Measurements from ENCODE around the gene IFI16.
"Not testable (repeated sequence)": the region's sequence is repeated elsewhere in the genome, so short reads cannot be mapped to it uniquely, and the experiment has no call there.

Gene IFI16

DNA sequence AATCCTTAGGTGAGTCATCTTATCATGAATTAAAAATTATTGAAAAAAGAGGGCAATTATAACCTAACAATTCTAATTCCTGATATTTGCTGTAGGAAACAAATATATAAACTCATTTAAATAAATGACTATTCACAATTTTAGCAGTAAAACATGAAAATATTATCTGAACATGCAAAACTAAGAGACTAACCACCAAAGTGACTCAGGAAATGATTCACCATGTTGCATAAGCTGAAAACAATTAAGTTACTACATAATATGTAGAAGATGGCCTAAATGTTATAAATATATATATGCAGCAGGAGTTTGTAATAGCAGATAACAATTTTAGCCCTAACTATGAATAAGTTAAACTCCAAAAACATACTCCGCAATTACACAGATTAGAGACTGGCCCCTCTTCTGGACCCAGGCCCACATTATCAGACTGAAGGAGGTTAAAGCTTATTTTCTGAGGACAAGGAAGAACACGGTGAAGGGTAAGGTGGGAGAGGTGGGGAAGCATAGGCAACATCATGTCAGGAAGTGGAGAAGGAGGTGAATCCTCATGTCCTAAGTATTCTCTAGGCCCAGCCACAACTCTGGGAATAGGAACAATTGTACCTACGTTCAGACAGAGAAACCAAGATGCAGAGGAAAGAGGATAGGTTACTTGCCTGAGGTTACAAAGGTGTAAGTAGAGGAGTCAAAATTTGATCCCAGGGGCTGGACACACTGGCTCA lies 82.5 kb downstream of the IFI16 start:
- no peak for DNase-seq (ENCODE audit: low read depth in 2 of 2, low spot score in 1 of 2)

GRCh38 chr1:159098596-159098995 lies 88.9 kb downstream of the IFI16 start:
- no peak for DNase-seq (ENCODE audit: low read depth in 2 of 2, low spot score in 1 of 2)

GRCh38 chr1:159100589-159100988 lies 90.9 kb downstream of the IFI16 start:
- DNase-seq (ENCODE audit: low read depth in 2 of 2, low spot score in 1 of 2) = no peak

DNA sequence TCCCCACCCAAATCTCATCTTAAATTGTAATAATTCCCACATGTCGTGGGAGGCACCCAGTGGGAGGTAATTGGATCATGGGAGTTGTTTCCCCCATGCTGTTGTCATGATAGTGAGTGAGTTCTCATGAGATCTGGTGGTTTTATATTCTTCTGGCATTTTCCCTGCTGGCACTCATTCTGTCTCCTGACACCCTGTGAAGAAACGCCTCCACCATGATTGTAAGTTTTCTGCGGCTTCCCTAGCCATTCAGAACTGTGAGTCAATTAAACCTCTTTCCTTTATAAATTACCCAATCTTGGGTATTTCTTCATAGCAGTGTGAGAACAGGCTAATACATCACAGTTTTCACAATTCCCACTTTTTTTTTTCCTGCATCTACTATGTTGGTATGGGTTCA lies 93.3 kb downstream of the IFI16 start:
- DNase-seq (ENCODE audit: low read depth in 2 of 2, low spot score in 1 of 2) = not testable (repeated sequence)

Measured in stimulated activated CD8-positive, alpha-beta memory T cell treated with anti-CD3 and anti-CD28 coated beads, Interleukin-4, amount 100 ng/mL, for 4 hours (primary cell).